Stimulated activated CD8-positive, alpha-beta memory T cell treated with anti-CD3 and anti-CD28 coated beads, Interleukin-7, amount 100 ng/mL, for 24 hours (primary cell): Measurements from ENCODE around the gene LRCH2.
"Not testable (repeated sequence)": the region's sequence is repeated elsewhere in the genome, so short reads cannot be mapped to it uniquely, and the experiment has no call there.

Experiments used
- DNase-seq: peaks from one replicate; pipeline ENCODE4 v3.0.0-alpha.2; 2020; ENCODE audit warnings: low read depth

The LRCH2 gene, protein sequence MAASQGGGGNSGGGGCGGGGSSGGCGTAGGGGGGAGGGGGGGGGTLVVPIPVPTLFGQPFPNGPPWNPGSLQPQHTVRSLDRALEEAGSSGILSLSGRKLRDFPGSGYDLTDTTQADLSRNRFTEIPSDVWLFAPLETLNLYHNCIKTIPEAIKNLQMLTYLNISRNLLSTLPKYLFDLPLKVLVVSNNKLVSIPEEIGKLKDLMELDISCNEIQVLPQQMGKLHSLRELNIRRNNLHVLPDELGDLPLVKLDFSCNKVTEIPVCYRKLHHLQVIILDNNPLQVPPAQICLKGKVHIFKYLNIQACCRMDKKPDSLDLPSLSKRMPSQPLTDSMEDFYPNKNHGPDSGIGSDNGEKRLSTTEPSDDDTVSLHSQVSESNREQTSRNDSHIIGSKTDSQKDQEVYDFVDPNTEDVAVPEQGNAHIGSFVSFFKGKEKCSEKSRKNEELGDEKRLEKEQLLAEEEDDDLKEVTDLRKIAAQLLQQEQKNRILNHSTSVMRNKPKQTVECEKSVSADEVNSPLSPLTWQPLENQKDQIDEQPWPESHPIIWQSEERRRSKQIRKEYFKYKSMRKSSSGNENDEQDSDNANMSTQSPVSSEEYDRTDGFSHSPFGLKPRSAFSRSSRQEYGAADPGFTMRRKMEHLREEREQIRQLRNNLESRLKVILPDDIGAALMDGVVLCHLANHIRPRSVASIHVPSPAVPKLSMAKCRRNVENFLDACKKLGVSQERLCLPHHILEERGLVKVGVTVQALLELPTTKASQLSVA

DNA sequence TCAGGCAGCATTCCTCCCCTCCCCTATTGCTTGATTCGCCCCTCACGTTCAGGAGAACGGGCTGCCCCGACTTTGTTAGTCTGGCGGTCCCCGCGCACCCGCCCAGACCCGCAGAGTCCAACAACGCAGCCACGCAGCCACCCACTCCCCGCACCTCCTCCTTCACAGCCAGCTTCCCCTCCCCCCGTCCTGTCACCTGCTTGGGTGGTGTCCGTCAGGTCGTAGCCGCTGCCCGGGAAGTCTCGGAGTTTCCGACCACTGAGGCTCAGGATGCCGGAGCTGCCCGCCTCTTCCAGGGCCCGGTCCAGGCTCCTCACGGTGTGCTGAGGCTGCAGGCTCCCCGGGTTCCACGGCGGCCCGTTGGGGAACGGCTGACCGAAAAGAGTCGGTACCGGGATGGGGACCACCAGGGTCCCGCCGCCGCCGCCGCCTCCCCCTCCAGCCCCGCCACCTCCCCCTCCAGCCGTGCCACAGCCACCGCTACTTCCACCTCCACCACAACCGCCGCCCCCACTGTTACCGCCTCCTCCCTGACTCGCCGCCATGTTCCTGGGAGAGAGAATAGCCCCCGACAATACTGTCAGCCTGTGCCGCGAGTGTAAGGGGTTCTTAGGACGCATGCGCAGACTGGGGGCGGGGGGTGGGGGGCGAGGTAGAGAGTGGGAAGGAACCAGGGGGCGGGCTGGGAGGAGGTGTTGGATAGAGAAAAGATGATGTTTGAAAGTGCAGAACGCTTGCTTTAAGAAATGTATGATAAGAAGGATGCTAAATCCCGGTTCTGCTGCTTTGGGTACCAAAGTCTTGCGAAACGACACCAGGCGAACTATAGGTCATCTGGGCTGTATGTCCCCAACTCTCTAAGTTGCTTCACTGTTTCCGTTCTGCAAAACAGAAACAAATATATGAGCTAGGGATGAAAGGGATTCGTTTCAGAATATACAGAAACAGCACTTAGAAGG is at the start of gene LRCH2:
LRCH2 (minus strand) TSS at position 600 of the 959 bp plus-strand sequence; CDS start at position 545, 55 bp downstream.
- DNase-seq: no peak

DNA sequence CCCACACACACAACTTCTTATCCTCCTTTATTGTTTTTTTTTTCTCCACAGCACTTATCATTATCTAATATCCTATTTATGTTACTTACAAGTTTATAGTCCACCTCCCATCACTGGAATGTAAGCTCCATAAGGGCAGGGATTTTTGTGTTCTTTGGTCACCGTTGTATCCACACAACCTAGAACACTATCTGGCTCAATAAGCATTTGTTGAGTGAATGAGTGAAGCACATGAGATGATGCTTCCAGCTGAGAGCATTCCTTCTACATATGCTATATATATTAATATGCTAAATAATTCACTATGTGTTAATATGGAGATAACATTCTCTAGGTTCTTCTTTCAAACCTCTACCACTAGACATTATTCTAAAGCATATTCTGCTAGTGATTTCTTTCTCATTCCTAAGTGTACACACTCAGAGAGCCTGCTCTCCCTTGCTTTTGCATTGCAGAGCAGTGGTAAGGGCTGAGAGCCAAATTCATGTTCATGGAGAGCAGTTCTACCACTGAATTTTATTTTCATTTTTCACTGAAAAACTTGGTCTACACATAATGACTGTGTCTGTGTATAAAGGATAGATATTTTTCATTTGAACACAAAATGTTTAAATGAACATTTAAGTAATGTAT is 35.3 kb upstream of the LRCH2 start:
- no peak for DNase-seq

DNA sequence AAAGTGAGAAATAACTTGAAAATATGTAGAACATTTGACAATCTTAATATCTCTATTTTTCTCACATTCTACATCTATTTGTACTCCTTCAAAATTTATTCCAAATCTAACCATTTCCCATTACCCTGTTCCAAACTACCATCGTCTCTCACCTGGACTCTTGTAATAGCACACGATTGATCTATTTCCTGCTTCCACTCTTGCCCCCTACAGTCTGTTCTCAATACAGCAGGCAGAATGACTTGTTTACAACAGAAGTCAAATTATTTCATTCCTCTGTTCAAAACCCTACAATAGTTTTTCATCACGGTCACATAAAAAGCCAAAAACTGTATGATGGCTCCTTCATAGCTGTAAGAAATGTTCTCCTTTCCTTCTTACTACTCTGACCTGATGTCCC is 34.5 kb upstream of the LRCH2 start:
- DNase-seq: no peak

DNA sequence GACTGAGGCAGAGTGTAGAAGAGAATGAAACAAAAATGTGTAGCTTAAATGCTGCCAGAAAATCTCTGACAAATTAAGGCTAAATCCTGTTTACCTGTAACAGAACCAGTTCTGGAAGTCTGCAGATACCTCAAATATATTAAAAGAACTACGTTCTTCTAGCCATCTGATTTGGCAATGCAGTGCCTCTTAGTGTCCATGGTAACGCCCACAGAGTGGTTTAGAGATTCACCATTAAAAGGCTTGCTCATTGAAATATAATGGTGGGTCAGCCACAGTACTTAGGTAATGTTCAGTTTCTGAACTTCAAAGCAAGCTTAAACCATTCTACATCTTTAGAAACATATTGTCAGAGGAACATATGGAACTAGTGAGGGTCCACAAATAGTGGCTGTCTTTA is 32.4 kb upstream of the LRCH2 start:
- DNase-seq: no peak

DNA sequence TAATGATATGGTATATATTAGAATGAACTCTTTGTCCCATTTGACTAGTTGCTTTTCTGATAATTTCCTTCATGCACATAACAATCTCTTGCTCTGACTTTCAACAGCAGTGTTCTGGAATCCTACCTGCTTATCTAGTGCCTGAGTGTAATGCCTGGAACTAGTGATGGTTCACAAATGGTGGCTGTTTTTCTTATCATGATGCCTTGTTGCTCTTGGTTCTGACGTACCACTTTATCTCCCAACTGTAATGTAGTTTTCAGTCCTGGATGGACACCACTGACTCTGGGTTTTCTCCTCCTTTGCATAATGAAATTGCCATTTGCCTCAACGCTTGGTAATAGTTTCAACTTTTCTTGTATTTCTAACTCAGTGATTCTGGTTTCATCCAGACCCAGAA is 30.1 kb upstream of the LRCH2 start:
- no peak for DNase-seq

DNA sequence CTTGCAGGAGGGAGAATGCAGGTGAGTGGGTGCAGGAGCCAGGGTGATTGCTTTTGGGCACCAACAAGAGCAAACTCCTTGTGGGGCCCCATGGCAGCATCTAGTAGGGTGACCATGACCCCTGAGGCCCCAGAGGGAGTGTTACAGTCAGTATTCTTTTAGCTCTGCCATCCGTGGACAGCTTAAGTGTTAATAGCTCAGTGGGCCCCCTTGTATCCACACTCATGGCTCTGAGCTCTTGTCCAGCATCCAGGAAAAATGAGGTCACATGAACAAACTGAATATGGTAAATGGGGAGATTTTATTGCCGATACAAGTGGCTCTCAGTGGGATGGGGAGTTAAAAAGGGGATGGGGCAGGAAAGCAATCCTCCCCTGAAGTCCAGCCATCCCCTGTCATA is 27.3 kb upstream of the LRCH2 start:
- no peak for DNase-seq

DNA sequence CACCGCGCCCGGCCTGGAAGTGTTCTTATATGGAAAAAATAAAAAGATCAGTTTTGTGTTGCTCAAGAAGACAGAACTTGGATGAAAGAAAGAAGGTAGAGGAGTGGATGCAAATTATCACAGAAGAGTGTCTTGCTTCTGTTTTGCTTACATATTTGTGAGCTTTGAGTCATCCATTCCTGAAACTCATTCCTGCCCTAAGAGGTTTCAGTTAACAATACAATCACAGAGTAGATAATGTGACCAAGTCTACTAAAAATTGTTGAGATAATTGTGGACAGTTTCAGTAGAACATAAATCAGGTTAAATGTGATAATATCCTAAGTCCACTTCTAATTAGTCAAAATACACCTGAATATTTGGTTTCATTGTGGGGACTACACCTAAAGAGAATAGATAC is 26.4 kb upstream of the LRCH2 start:
- DNase-seq: no peak

DNA sequence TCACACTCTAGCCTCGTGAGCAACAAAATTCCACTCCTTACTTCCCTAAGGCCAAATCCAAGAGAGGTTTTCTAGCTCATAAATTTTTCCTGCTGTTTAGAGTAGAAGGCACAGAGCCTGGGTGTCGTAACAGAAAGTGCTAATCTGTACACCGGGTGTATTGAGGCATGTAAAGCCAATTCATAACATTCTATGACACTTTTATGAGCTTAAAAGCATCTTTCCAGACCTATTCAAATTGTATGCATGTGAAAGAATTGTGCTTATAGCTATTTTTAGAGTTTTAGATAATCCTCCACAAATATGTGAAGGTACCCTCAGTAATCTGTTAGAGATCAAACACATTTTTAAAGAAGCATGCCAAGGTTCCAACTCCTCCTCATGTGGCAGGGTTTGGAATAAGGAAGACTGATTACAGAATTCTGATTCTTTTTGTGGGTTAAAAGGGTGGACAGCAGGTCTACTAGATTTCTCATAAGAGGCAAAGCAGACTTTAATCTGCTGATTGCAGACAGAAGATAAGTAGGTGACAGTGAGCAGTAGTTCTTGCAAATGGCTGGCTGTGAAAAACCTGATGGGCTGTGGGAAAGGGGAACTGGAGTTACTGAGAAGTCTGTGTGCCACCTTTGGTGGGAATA is 25.5 kb upstream of the LRCH2 start:
- DNase-seq: no peak

DNA sequence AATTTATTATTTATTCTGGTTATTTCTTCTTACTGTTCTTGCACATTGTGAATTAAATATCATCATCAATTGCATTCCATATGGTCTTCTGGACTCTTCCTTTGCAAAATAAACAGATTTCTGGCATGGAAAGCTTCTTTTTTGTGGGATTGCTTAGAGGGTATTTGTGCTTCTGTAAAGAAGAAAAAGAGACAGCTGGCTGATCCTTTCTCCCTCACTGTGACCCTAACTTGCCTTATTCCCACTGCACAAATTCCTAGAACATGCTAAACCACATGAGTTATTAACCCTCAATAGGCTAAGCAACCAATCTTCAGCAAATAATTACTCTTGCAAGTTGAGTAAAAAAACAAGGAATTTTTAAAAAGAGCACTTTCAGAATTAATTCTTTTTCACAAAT is 23.8 kb upstream of the LRCH2 start:
- DNase-seq: no peak

DNA sequence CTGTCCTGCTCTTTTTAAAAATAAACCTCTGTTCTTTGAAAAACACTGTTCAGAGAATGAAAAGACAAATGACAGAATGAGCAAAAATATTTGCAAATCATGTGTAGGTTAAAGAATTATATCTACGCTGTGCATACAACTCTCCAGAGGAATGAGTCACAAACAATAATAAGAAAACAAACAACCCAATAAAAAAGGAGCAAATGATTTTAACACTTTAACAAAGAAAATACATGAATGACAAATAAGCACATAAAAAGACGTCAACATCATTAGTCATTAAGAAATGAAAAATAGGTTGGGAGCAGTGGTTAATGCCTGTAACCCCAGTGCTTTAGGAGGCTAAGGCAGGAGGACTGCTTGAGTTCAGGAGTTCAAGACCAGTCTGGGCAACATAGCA is 21.1 kb upstream of the LRCH2 start:
- DNase-seq: no peak

DNA sequence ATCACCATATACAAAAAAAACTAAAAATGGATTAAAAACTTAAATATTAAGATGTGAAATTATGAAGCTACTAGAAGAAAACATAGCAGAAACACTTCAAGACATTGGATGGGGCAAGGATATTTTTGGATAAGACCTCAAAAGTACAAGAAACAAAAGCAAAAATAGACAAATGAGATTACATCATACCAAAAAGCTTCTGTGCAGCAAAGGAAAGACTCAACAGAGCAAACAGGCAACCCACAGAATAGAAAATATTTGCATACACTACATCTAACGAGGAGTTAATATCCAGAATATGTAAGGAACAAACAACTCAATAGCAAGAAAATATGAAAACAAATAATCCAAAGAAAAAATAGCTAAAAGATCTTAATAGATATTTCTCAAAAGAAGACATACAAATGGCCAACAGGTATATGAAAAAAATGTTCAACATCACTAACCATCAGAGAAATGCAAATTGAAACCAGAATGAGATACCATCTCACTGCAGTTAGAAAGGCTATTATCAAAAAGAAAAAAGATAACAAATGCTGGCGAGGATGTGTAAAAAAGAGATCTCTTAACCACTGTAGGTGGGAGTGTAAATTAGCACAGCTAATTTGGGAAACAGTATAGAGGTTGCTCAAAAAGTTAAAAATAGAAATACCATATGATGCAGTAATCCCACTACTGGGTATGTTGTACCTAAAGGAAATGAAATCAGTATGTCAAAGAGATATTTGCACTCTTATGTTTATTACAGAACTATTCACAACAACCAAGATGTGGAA is 17.8 kb upstream of the LRCH2 start:
- no peak for DNase-seq

DNA sequence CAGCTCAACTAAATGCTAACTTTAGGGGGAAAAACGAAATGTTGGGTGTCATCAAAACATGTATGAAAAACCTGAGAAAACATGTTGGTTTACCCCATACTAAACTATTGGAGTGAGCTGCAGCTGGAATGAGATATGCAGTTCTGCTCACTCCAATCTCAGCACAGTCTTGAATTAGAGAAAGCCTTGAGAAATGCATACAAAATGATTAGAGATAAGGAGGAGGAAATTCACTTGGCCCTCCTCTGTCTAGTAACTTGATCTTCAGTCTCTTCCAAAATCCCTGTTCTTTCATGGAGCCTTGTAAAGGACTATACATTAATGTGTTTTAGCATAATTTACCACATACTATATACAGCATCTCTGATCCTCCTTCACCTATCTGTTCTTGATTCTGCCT is 3.2 kb upstream of the LRCH2 start:
- no peak for DNase-seq

DNA sequence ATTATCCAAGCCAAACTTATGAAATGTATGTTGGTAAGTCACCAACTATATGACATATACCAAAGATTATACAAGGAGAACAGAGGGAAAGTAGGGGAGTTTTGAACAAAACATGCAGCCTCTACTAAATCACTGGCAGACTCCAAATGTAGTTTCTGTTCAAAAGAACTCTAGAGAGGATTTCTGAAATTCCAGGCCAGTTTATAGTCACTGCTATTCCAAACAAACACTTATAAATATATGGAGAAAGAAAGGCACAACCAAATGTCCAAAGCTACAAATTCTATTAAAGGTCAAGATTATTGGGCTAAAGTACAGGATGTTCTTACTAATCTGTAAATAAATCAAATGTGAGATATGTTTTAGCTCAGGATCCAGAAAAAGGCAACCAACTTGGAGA is 2.7 kb upstream of the LRCH2 start:
- no peak for DNase-seq

DNA sequence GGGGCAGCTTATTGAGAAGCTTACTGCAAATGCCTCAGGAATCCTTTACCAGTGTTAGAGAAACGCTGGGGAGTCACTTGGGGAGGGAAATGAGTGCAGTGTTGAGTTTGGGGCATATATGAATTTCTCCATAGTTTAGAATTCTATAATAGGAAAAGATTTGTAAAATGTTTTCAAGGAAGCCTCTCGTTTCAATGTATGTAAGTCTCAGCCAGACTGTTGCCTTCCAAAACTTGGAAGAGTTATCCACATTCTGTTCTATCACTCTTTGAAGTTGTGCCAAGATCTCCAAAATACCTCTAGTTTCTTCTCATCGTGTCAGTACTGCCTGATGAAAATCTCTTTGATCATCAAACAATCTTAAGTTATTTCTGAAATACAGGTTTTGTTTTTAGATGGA is 565 bp upstream of the LRCH2 start:
- DNase-seq: no peak

DNA sequence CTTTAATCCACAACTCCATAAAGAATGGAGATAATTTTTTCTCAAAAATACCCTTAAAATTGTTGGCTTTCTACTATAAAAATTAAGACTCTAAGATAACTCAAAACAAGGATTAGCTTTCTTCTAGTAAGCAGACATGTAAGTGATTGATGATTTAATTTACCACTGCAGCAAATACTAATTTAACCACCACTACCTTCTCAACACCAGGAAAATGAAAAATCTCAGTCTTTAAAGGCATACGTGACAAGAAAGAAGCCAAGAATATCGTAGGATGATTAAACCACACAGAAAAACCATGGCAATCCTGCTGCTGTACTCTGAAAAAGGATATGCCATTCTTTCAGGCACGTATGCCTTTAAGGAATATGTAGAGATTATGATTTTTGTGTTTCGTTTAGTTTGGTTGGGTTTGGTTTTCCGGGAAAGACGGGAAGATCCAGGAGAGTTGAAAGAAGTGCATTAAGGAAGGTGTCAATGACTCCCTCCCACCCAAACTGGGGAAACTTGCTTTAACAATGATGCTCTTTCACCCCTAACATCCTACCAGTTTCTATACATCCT is 881 bp downstream of the LRCH2 start:
- no peak for DNase-seq

DNA sequence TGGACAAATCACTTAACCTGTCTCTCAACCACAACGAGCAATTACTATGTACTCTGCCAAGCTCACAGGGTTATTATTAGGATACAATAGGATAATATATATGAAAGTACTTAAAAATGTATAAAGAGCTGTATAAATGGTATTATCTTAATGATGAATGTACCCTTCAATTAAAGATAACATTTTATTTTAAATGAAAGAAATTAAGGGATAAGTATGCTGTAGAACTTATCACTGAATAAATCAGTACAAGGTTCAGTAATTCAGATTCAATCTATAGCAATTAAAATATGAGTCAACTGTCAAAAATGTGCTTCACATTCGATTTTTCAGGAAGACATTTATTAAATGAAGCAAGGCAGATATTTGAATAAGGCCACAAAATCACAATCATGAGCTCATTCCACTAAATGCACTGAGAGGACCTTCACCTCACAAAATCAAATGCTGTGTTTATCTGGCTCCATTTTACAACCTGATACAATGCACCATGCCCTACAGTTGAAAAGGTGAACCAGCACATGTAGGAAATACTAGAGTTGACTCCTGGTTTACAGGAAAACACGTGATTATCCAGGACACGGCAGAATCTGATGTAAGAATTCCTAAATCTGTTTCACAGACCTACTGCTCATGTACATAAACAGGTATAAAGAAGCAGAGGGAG is 4.4 kb downstream of the LRCH2 start:
- no peak for DNase-seq

DNA sequence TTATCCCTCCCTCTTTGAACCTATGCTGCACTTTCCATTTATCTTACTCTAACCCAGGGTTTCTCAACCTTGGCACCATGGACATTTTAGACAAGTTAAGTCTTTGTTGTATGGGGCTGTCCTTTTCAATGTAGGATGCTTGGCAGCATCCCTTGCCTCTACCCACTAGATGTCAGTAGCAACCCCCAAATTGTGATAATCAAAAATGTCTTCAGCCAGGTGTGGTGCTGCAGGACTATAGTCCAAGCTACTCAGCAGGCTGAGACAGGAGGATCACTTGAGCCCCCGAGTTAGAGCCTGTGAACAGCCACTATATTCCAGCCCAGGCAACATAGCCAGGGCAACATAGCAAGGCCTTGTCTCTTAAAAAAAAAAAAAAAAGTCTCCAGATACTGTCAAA is 7.0 kb downstream of the LRCH2 start:
- DNase-seq: no peak

DNA sequence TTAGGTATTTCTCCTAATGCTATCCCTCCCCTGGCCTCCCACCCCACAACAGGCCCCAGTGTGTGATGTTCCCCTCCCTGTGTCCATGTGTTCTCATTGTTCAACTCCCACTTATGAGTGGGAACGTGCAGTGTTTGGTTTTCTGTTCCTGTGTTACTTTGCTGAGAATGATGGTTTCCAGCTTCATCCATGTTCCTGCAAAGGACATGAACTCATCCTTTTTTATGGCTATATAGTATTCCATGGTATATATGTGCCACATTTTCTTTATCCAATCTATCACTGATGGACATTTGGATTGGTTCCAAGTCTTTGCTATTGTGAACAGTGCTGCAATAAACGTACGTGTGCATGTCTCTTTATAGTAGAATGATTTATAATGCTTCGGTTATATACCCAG is 16.6 kb downstream of the LRCH2 start:
- not testable (repeated sequence) for DNase-seq

DNA sequence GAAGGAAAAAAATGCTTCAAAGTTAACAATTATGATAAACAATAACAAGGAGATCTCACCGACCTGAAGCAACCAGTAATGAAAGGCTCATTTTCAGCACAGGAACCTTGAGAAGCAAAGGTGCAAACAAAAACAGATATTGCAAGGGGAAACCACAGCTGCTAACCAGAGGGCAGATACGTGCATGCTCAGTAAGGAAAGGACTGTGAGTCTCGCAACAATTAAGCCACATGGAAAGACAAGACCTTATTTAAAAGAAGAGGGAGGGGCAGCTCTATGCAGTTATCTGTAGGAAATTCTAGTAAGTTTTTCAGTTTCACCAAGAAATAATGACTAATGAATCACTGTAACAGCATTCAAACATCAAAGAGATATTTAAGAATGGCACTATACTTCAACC is 19.3 kb downstream of the LRCH2 start:
- DNase-seq: no peak

DNA sequence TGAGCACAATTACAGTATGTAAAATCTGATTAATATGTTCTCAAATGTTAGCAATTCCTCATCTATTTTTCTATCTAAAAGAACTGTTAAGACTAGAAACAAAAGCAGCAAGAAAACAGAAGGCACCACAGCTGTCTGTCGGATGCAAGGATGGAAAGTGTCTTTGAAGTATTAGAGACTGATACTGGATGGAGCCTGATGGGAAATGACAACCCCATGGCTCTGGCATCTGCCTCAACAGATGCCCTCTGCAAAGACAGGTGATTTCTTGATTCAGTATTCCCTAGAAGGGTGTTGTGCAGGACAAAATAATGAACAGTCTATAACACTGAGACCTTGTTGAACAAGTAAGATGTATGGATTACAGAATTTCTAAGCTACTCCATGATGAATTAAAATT is 19.7 kb downstream of the LRCH2 start:
- no peak for DNase-seq
